Right lobe of liver (tissue), 4 donors: ENCODE measurements around the gene TBC1D7.

Experiments used
- POLR2A ChIP-seq: fragments of 450-650 bp; IDR thresholded peaks from one replicate; pipeline ENCODE4 v1.6.1; 2017; ENCODE audit warnings: antibody characterized with exemption, mild to moderate bottlenecking
- TF ChIP-seq, protein P1 (sequence below), 4 donors: fragments of 200-600 bp in 3 of 4; fragments of 450-650 bp in 1 of 4; IDR thresholded peaks; one replicate each; pipeline versions ENCODE4 v1.5.1 to v1.8.0; 2016 to 2022; ENCODE audit warnings: antibody characterized with exemption in 4 of 4, mild to moderate bottlenecking in 2 of 4
- donor health status: DM: no; HTN: no; CAD: no.
- donor health status: DM: no; HTN: no; CAD: no.
- donor health status: DM: no; HTN: yes; CAD: no.

DNA sequence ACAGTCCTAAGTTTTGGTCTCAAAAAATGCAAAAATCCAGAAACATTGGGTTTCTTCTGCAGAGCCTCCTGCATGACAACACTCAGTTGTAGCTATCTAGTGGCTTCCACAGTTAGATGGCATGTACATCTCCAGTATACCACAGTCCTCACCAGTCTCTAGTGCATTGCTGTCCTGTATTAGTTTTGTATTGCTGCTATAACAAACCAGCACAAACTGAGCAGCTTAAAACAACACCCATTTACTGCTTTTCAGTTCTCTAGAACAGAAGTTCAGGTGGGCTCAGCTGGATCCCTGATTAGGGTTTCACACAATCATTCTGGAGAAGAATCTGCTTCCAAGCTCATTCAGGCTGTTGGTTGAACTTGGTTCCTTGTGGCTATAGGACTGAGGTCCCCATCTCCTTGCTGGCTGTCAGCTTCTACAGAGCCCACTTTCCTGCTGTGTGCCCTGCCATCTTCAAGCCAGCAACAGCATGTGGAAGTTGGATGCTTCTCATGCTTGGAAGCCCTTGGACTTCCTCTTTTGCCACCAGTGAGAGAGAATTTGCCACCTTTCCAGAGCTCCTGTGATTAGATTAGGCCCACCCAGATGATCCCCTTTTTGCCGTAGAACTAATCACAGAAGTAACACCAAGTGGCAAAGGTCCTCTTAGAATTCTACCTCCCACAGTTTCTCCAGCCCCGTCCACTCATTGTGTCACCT lies 48.9 kb upstream of the TBC1D7 start:
- TF ChIP-seq, protein P1, sequence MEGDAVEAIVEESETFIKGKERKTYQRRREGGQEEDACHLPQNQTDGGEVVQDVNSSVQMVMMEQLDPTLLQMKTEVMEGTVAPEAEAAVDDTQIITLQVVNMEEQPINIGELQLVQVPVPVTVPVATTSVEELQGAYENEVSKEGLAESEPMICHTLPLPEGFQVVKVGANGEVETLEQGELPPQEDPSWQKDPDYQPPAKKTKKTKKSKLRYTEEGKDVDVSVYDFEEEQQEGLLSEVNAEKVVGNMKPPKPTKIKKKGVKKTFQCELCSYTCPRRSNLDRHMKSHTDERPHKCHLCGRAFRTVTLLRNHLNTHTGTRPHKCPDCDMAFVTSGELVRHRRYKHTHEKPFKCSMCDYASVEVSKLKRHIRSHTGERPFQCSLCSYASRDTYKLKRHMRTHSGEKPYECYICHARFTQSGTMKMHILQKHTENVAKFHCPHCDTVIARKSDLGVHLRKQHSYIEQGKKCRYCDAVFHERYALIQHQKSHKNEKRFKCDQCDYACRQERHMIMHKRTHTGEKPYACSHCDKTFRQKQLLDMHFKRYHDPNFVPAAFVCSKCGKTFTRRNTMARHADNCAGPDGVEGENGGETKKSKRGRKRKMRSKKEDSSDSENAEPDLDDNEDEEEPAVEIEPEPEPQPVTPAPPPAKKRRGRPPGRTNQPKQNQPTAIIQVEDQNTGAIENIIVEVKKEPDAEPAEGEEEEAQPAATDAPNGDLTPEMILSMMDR (IDR thresholded peaks at IDR 0.05), result no peak
- no peak for TF ChIP-seq POLR2A
